ENCODE measurements around the gene ABHD2.

GRCh38 chr15:89096664-89097063, 8.4 kb downstream of the ABHD2 start:
- TF ChIP-seq CTCF (IDR thresholded peaks at IDR 0.05), result peak in 1 of 6 experiments; percentile 9
- peak in 1 of 2 donors; percentile 57 for TF ChIP-seq POLR2A (IDR thresholded peaks at IDR 0.05)

Measured in adrenal gland (tissue), 5 donors.